HCT116 (cell line): ENCODE measurements around the gene ZSCAN4.

Source experiments
- CTCF ChIP-seq, 3 experiments: fragments of 200-600 bp in 1 of 3; sonication (generic) in 1 of 3; IDR thresholded peaks in 2 of 3; conservative IDR thresholded peaks in 1 of 3; 2 replicates each; pipeline ENCODE4 v1.5.1; 2012 to 2017; ENCODE audit warnings: low read depth in 2 of 3, low read length in 2 of 3, antibody characterized with exemption in 1 of 3, borderline replicate concordance in 1 of 3, control low read depth in 1 of 3, mild to moderate bottlenecking in 1 of 3, mixed read lengths in 1 of 3, mixed run types in 1 of 3, moderate library complexity in 1 of 3; ENCODE audit not compliant: insufficient read depth in 1 of 3
- EZH2phosphoT487 ChIP-seq: fragments of 200-600 bp; IDR thresholded peaks from 2 replicates; pipeline ENCODE4 v1.6.1; 2018; ENCODE audit warnings: antibody characterized with exemption, borderline replicate concordance
- JUND ChIP-seq: IDR thresholded peaks from 2 replicates; pipeline ENCODE4 v1.6.1; 2012
- POLR2A ChIP-seq: IDR thresholded peaks from 2 replicates; pipeline ENCODE4 v1.7.0; 2011; ENCODE audit warnings: borderline replicate concordance; ENCODE audit not compliant: insufficient read depth, insufficient read length; ENCODE audit errors: extremely low read depth
- POLR2AphosphoS5 ChIP-seq: IDR thresholded peaks from 2 replicates; pipeline ENCODE4 v1.6.1; 2011; ENCODE audit warnings: mild to moderate bottlenecking, low read depth, low read length, moderate library complexity
- SP1 ChIP-seq: IDR thresholded peaks from 2 replicates; pipeline ENCODE4 v1.6.1; 2012; ENCODE audit warnings: low read depth

GRCh38 chr19:57668635-57669034 is at the start of gene ZSCAN4:
- TF ChIP-seq CTCF (IDR thresholded peaks at IDR 0.05 in 2 of 3, conservative IDR thresholded peaks at IDR 0.05 in 1 of 3; ENCODE audit: borderline replicate concordance in 1 of 3, insufficient read depth in 1 of 3, low read depth in 2 of 3, low read length in 2 of 3) (no peak), EZH2phosphoT487 (no peak), POLR2A (no peak), POLR2AphosphoS5 (no peak), JUND (no peak), SP1 (no peak)
